ENCODE results near the gene PGPEP1. TPM values are rescaled to one million over a fixed set of nuclear protein-coding genes. Genes with fewer than 3 reads are reported as not detected.
A peak's percentile ranks its signal among the peaks of the same experiment; 100 is the strongest.
"Not testable (repeated sequence)": the region's sequence is repeated elsewhere in the genome, so short reads cannot be mapped to it uniquely, and the experiment has no call there.

Gene PGPEP1
- polyA plus RNA-seq, 3 donors = 18.9 to 21.0 (median 21.0) TPM

DNA sequence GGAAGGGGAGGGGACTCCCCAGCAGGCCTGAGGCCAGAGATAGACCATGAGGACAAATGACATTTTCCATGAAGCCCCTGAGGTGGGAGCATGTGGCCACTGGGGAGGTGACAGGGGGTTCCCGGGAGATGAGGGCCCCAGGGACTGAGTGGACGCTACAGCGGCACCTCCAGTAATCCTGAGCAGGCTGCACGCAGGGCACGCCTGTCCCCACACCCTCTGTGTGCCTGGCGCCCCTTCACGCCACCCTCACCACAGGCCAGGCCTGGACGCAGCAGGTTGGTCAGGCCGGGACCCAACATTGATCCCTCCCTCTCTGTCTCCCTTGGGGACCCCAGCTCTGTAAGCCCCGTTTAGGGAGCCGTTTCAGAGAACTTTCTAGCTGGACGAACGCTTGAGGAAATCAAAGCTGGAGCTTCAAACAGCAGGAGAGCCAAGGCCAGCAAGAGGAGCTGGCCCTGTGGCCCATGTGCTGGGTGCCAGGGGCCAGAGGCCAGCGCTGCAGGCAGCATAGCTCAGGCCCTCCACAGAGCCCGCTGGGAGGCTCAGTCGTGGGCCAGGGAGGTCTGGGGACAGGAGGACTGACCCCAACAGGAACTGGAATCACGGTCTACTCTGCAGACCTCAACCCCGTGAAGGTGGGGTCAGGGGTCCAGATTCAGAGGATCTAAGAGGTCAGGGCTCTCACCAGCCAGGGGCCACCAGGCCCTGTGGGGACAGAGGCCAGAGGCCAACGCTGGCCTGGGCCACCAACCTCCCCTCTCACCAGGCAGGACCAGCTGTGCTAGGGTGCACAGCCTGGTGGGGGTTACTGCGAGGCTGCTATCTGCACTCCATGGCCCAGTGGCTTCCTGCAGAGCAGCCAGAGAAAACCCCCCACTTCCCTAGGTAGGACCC is 32.1 kb upstream of the PGPEP1 start:
- DNase-seq (ENCODE audit: low read depth in 3 of 3, low spot score in 2 of 3) = no peak

DNA sequence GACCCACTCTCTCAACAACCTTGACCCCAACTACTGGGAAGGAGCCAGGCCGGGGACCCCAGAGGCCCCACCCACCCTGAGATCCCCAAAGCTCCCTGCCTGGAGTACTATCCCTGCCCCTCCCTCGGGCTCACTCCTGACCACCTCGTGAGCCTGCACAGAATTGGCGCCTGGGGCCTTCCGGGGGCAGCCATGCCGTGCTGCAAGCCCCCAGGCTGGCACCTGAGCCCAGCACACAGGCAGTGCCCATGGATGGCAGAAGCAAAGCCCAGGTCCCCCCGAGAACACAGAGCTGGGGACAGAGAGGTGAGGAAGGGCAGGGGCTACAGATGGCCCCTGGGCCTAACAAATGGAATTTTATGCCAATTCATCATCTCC is 31.5 kb upstream of the PGPEP1 start:
- no peak for DNase-seq (ENCODE audit: low read depth in 3 of 3, low spot score in 2 of 3)

DNA sequence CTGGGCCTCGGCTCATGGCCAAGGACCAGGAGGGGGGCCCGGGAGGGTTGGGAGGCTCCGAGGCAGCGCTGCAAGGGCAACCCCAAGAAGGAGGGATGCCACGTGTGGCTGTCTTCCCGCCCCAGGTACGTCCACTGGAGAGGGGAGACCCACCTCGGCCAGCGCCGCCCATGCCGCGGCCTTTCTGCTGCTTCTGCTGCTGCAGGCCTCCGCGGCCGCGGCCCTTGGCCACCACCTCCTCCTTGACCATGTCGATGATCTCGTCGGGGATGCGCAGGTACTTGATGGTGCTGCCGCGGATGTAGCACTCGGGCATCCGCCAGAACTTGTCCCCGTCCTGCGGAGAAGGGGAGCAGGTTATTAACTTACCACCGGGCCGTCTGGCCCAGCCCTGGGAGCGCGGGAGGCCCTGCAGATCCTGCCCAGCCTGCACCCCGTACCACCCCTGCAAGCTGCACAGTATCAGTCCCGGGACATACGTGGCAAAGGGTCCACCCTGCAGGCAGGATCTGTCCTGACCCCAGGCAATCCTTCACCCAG is 30.8 kb upstream of the PGPEP1 start:
- no peak for DNase-seq (ENCODE audit: low read depth in 3 of 3, low spot score in 2 of 3)

DNA sequence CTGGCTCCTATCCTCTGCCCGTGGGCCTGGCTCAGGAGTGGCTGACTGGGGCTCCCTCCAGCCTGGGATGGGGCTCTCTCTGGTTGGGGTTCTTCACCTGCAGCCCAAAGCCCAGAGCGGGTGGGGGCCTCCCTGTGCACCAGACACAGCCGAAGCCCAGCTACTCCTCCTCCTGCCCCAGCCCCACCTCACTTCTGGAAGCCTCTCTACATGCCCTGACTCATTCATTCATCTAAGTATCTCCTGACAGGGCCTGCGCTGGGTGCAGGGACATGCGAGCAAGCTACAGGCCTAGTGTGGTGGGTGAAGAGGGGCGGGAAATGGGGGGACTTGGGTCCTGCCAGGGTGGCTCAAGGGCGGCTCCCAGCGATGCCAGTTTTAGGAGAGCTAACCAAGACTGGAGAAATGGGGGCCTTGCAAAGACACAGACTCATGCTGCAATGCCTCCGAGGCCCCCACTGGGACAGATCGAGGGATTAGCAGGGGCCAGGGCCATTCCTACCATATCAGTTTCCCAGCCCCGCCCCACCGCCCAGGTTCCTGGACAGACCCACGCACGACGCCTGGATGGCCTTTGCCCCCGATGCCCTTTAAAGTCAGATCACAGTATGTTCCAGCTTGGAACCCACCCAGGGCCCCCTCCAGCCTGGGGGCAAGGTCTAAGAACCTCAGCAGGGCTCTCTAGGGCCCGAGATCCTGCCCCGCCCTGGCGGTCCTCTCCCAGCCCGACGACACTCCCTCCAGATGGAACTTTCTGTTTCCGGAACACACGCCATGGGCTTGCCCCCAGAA is 30.1 kb upstream of the PGPEP1 start:
- DNase-seq (ENCODE audit: low read depth in 3 of 3, low spot score in 2 of 3) = no peak

DNA sequence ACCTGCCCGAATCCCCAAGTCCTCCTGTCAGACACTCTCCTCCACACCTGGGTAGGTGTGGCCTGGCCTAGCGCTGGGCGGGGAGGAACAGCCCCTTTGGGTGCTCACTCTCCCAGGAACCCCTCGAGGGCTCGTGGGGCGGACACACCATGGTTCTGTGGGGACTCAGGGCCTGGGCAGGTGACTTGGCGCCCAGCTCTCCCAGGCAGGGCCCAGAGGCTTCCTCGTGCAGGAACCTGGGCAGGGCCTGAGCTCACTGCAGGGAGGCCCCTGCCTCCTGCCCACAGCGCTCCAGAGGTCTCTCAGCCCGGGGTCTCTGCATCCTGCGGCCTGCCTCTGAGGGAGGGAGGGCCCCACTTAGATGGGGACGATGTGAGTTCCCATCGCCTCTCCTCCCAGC is 29.4 kb upstream of the PGPEP1 start:
- no peak for DNase-seq (ENCODE audit: low read depth in 3 of 3, low spot score in 2 of 3)

DNA sequence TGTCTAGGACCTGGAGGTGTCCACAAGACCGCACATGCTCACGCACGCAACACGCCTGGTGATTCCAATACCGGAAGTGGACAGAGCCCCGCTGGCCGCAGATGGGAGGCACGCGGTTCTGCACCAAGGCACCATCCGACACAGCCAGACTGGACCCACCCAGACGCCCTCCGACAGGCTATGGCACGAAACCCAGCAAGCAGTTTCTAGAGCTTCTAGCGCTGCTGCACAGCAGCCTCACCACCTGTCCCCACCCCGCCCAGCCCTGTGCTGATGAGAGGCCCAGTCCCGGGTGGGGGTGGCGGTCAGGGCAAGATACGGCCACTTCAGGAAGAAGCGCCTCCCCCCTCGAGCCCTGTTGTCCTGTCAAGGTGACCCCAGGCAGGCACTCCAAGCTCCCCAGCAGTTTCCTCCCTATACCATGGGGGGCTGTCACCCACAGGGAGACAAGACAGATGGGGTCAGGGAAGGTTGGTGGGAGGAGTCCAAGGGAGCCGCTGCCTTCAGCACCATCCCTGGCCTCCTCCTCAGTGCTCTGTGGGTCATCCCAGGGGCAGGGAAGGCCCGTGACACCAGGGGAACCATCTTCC is 28.8 kb upstream of the PGPEP1 start:
- no peak for DNase-seq (ENCODE audit: low read depth in 3 of 3, low spot score in 2 of 3)

DNA sequence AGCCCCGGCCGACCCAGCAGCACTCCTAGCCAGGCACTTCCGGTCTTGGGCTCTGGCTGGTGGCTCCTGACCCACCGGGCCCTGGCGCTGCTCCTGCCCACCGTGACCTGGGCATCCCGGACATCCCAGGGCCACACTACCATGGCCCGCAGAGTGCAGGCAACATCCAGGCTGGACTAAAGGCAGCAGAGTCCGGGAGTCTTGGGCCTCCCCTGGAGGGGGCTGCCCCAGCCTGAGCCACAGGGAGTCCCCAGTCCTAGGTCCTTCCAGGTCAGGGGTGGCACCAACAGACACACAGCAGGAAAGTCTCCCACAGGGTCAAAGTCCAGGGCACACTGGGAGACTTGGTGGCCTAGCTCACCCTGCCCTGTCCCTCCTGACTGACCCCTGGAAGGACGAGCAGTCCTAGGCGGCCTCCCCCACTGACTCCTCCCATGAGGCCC is 28.3 kb upstream of the PGPEP1 start:
- DNase-seq (ENCODE audit: low read depth in 3 of 3, low spot score in 2 of 3) = no peak

DNA sequence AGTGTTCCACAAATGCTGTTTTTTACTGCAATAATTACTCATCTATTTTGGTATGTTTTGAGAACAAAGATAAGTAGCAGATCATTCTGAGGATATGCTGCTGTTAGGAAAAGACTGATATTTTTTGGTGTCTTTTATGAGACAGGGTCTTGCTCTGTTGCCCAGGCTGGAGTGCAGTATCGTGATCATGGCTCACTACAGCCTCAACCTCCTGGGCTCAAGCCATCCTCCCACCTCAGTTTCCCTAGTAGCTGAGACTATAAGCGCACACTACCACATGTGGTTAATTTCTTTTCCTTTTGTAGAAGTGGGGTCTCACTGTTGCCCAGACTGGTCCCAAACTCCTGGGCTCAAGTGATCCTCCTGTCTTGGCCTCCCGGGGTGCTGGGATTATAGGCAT is 27.0 kb upstream of the PGPEP1 start:
- DNase-seq (ENCODE audit: low read depth in 3 of 3, low spot score in 2 of 3) = no peak

DNA sequence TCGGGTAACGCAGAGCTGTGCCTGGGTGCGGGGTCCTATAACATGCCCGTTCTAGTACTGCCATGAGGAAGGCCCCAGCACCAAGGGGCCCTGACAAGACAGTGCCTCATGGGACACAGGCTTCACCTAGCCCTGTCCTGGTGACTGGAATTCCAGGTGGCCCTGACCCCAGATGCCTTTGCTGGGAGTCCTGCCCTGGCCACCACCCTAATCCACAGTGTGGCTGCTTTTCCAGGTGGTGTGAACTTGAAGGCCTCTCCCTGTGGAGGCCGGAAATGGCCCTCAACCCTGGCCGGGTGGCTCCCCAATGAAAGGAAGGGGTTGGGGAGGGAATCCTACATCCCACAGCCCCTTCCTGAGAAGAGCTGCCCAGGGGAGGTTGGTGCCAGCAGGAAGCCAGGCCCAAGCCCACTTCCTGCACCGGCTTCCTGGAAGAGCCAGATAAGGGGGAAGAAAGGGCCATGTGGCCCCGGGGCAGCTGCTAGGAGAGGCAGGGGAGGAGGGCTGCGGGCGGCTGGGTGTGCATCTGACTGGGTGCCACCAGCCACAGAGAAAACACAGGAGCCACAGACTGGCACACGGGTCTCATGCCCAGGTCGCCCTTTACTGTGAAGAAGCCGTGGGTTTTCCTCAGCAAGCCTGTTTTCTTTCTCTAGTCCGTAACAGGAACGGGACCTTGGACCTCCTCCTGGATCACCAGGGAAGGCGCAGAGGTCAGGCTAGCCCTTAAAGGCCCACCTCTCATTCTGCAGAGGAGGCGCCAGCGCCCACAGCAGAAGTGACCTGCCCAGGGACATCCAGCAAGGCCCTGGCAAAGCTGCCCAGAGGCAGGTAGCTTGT is 22.2 kb upstream of the PGPEP1 start:
- DNase-seq (ENCODE audit: low read depth in 3 of 3, low spot score in 2 of 3) = no peak

DNA sequence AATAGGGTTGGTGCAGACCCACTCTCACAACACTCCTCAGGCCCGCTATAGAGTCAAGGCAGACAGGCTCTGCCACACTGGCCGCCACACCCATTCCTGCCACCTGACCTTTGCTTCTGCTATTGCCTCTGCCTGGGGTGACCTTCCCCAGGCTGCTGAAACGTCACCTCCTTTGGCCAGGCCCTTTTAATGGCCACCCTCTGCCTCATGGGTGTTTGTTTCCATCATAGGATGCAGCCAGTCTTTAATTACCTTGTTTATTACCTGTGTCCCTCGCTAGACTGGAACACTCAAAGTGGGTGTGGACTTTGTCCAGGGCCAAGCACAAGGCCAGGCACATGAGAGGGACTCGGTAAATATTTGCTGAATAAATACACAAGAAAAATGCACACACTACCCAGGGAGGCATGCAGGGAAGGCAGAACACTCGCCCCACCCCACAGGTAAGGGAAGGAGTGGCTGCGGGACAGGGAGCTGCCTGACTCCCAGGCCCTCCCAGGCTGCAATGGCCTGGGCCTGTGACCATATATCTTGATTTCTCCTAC is 20.7 kb upstream of the PGPEP1 start:
- DNase-seq (ENCODE audit: low read depth in 3 of 3, low spot score in 2 of 3) = no peak

DNA sequence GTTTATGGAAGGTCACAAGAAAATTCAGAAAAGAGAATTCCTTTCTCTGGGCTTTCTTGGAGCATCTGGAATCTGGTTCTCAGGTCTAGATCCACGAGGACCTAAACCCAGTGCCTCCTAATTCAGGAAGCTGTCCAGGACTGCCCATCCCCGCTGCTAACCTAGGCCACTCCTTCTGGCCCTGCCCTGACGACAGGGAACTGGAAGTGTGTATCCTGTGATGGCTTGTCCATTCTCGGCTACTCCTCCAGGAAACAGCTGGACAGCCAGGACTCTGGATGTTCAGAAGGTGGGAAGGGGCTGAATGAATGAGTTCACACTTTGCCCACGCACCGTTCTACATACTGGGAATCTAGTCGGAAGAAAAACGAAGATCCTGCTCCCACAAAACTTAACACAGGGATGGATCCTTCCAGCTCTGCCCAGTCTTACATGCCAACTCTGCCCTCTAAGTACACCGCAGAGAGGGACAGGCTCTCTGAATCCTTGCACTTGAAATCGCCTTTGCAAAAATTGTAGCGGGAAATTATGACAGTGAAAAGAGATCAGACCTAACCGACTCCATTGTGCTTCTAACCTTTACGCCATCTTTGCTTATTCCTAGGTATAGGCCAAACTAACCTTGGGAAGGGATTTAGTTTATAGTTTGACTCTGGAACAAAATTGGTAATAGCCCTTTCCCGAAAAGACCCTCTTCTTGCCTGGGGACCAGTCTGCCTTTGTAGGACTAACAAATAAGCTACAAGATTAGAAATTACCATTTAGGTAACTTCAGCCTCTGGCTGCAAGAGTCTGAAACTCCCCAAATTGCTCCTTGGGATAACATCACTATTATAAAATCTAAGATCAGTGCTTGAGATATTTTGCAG is 19.3 kb upstream of the PGPEP1 start:
- DNase-seq (ENCODE audit: low read depth in 3 of 3, low spot score in 2 of 3) = no peak

DNA sequence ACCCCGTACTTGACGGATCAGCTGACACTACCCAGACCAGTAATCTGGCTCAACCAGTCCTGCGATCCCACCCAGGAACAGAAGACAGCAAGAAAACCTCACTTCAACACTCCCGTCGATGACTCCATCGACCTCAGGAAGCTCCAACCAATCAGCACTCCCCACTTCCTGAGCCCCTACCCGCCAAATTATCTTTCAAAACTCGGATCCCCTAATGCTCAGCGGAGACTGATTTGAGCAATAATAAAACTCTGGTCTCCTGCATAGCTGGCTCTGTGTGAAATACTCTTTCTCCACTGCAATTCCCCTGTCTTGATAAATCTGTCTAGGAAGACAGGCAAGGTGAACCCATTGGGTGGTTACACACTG is 18.7 kb upstream of the PGPEP1 start:
- no peak for DNase-seq (ENCODE audit: low read depth in 3 of 3, low spot score in 2 of 3)

DNA sequence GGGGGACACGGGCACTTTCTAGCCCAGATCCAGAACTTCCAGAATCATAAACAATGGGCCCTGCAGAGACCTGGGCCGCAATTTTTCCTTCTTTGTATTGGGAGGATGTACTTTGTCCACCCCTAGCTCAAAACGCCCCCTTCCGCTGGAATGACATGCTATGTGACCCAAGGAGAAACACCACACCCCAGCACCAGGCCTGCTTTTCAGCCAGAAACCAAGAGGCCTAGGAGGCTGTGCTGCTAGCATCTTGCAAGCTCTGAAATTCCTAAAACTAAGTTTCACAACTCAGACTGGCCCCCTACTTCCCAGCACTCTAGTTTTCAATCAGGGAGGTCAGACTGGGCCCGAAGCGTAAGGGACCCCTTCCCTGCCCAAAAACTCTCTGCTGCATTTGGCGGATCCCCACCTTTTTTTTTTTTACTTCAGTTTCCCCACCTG is 18.1 kb upstream of the PGPEP1 start:
- DNase-seq (ENCODE audit: low read depth in 3 of 3, low spot score in 2 of 3) = no peak

DNA sequence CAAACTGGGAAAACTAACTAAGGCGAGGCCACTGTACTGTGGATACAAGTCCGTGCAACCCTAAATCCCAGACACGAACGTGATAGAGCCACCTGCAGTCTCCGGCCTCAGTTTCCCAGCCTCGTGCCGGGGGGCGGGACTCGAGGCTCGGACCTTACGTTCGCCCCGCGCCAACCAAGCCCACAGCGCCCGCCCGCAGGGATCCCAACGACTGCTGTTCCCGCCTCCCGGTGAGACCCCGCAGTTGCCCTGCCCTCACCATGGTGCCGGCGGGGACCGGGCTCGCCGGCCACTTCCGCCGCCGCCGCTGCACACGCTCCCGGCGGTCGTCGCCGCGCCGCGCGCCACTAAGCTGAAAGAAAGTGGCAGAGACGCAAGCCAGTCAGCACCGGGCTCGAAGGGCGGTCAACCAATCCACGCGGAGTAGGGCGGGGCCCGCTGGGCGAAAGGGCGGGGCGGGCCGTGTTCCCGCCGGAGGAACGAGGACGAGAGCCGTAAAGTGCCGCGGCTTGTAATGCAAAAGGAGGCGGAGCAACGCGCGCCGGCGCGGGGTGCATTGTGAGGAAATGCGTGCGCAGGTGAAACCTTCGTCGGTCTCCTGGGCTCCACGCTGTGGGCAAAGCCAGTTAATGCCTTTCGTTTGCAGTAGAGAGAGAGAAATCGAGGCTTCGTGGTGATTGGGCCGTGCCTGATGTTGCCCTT is 17.5 kb upstream of the PGPEP1 start, which contains the start of gene LSM4:
Gene LSM4, minus strand, starts transcription at position 318 of the 702 bp plus-strand sequence. Its CDS starts 56 bp downstream, at position 262.
- peak; percentile 90 to 97 (median 93) for DNase-seq (ENCODE audit: low read depth in 3 of 3, low spot score in 2 of 3)

DNA sequence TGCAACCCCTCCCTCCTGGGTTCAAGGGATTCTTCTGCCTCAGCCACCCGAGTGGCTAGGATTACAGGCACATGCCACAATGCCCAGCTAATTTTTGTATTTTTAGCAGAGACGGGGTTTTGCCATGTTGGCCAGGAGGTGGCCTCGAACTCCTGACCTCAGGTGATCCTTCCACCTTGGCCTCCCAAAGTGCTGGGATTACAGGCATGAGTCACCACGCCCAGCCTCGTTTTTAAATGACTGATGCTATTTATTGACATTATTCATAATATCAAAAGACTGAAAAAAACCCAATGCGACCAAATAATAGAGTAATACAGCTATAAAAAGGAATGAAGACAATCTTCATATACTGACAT is 16.0 kb upstream of the PGPEP1 start:
- not testable (repeated sequence) for DNase-seq (ENCODE audit: low read depth in 3 of 3, low spot score in 2 of 3)

DNA sequence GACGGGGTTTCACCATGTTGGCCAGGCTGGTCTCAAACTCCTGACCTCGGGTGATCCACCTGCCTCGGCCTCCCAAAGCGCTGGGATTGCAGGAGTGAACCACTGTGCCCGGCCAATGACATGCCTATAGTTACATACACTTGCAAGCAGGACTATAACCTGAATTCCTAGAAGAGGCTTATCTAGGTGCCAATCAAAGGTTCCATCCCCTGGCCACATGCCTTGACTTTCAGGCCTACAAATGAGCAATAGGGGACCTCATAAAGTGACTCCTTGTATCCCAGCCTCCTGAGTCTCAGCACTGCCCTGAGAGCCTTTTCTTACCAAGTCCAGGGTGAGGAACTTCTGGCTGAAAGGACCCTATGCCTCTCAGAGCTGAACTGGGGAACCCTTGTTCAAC is 13.6 kb upstream of the PGPEP1 start:
- no peak for DNase-seq (ENCODE audit: low read depth in 3 of 3, low spot score in 2 of 3)

DNA sequence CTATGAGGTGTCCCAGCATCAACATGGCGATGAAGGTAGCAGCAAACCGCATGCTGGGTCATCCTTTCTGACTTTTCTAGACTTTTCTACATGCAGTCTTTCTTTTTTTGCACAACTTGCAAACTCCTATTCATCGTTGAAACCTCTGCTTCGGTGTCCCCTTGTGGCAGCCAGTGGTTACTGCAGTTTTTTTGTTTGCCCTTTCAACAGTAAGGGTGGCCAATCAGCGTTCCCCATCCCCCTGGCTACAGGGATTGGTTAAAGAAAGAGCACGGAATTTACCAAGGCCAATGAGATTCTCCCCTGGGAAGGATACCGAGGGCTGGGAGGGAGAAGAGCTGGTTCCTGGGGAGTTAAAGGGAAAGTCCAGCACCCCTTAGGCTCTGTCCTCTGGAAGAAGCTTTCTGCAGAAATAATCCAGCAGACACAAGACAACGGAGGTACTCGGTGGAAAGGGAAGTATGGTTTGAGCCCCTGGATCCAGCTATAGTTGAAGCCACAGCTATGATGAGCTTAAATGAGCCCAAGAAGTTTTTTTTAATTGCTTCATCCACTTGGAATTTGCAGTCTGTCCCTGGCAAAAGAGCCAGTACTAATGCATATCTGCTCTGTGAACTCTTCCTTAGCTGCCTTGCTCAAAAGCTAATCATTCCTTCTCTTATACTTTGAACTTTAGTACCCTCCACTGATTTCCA is 11.9 kb upstream of the PGPEP1 start:
- peak; percentile 90 to 95 (median 94) for DNase-seq (ENCODE audit: low read depth in 3 of 3, low spot score in 2 of 3)

DNA sequence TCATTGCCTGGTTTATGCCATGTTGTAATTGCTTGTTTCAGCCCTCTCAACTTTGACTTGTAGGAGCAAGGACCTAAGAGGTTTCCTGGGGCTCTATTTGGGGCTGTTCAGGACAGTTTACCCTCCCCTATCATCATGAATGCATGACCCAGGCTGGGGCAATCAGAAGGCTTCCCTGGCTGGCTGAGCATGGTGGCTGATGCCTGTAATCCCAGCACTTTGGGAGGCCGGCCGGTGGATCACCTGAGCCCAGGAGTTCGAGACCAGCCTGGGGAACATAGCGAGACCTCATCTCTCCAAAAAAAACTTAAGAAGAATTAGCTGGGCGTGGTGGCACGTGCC is 11.4 kb upstream of the PGPEP1 start:
- no peak for DNase-seq (ENCODE audit: low read depth in 3 of 3, low spot score in 2 of 3)
